HEK293 (cell line): Measurements from ENCODE around the gene FLOT2.

Source experiments
- ATF2 ChIP-seq: fragments of 450-650 bp; formaldehyde crosslinking; IDR thresholded peaks from 2 replicates; pipeline ENCODE4 v1.5.1; 2016; ENCODE audit warnings: missing biosample characterization, missing genetic modification characterization, low read depth
- CTCF ChIP-seq: fragments of 450-650 bp; formaldehyde crosslinking; IDR thresholded peaks from 2 replicates; pipeline ENCODE4 v1.5.1; 2016; ENCODE audit warnings: missing biosample characterization, missing genetic modification characterization
- ZNF114 ChIP-seq: fragments of 450-650 bp; formaldehyde crosslinking; IDR thresholded peaks from 2 replicates; pipeline ENCODE4 v1.5.0; 2017; ENCODE audit warnings: missing biosample characterization, missing genetic modification characterization
- ZNF488 ChIP-seq: fragments of 450-650 bp; formaldehyde crosslinking; IDR thresholded peaks from 2 replicates; pipeline ENCODE4 v1.5.1; 2016; ENCODE audit warnings: missing biosample characterization, missing genetic modification characterization

- TF ChIP-seq CTCF (no peak), ZNF488 (no peak), ZNF114 (tag by site-specific recombination) (no peak), ATF2 (tag by site-specific recombination) (no peak)
Observed at GRCh38 chr17:28910534-28910933, 13.0 kb upstream of the FLOT2 start.
